Keratinocyte (primary cell): Measurements from ENCODE around the gene UTS2B. TPM values are rescaled to one million over a fixed set of nuclear protein-coding genes. Genes with fewer than 3 reads are reported as not detected.

Experiments
- DNase-seq: peaks from one replicate; pipeline ENCODE4 v3.0.0-alpha.2; 2011; ENCODE audit warnings: low read depth, missing footprints, low spot score
- FAIRE-seq: peaks from 2 replicates; lab custom pipeline; 2011; peaks lifted over from hg19 to GRCh38; lab: Jason Lieb, UNC
- H2AFZ ChIP-seq: 2 replicates; pipeline ENCODE4 v1.6.0; 2012; ENCODE audit warnings: low read length, control low read depth, inconsistent platforms; ENCODE audit not compliant: control insufficient read depth
- H3K27ac ChIP-seq: 2 replicates; pipeline ENCODE4 v1.5.1; 2011; ENCODE audit warnings: low read length; ENCODE audit not compliant: control insufficient read depth, insufficient read depth
- H3K27me3 ChIP-seq: 3 replicates; pipeline ENCODE4 v1.6.0; 2011; ENCODE audit warnings: low read length; ENCODE audit not compliant: control insufficient read depth, insufficient read depth; ENCODE audit errors: extremely low read depth
- H3K36me3 ChIP-seq, 2 experiments: 2 replicates in 1 of 2; 3 replicates in 1 of 2; pipeline ENCODE4 v1.5.1; 2011; ENCODE audit warnings: low read length in 2 of 2, mild to moderate bottlenecking in 1 of 2; ENCODE audit not compliant: control insufficient read depth in 2 of 2, insufficient read depth in 2 of 2; ENCODE audit errors: extremely low read depth in 1 of 2
- H3K4me1 ChIP-seq: 3 replicates; pipeline ENCODE4 v1.5.1; 2011; ENCODE audit warnings: low read length; ENCODE audit not compliant: control insufficient read depth, insufficient read depth; ENCODE audit errors: extremely low read depth
- H3K4me2 ChIP-seq: 3 replicates; pipeline ENCODE4 v1.6.0; 2011; ENCODE audit warnings: low read depth, low read length; ENCODE audit not compliant: control insufficient read depth, insufficient read depth; ENCODE audit errors: extremely low read depth
- H3K4me3 ChIP-seq, 3 experiments: fragments of 200-600 bp in 1 of 3; sonication (generic) in 1 of 3; 2 replicates in 2 of 3; 3 replicates in 1 of 3; pipeline ENCODE4 v1.5.1; 2011 to 2016; ENCODE audit warnings: low read length in 3 of 3, mild to moderate bottlenecking in 3 of 3, control low read depth in 2 of 3, inconsistent platforms in 1 of 3, low read depth in 1 of 3, mixed read lengths in 1 of 3, mixed run types in 1 of 3, moderate library complexity in 1 of 3; ENCODE audit not compliant: control insufficient read depth in 2 of 3, insufficient read depth in 2 of 3; ENCODE audit errors: extremely low read depth in 1 of 3
- H3K79me2 ChIP-seq: 2 replicates; pipeline ENCODE4 v1.6.0; 2012; ENCODE audit warnings: low read length; ENCODE audit not compliant: control insufficient read depth, insufficient read depth
- H3K9ac ChIP-seq: 3 replicates; pipeline ENCODE4 v1.6.0; 2011; ENCODE audit warnings: low read length; ENCODE audit not compliant: control insufficient read depth, insufficient read depth; ENCODE audit errors: extremely low read depth
- H3K9me1 ChIP-seq: 3 replicates; pipeline ENCODE4 v1.6.0; 2011; ENCODE audit warnings: low read length; ENCODE audit not compliant: control insufficient read depth, insufficient read depth; ENCODE audit errors: extremely low read depth
- H3K9me3 ChIP-seq: 2 replicates; pipeline ENCODE4 v1.5.1; 2012; ENCODE audit warnings: low read depth, low read length; ENCODE audit not compliant: control insufficient read depth
- H4K20me1 ChIP-seq: 3 replicates; pipeline ENCODE4 v1.6.0; 2011; ENCODE audit warnings: low read length; ENCODE audit not compliant: control insufficient read depth, insufficient read depth; ENCODE audit errors: extremely low read depth
- CTCF ChIP-seq, 3 experiments: IDR thresholded peaks in 1 of 3; conservative IDR thresholded peaks in 1 of 3; optimal IDR thresholded peaks in 1 of 3; 2 replicates in 2 of 3; 3 replicates in 1 of 3; pipeline versions ENCODE3 to v1.5.1; 2011; ENCODE audit warnings: low read length in 3 of 3, mild to moderate bottlenecking in 3 of 3, moderate library complexity in 2 of 3, control low read depth in 1 of 3, inconsistent platforms in 1 of 3; ENCODE audit not compliant: insufficient read depth in 2 of 3; ENCODE audit errors: extremely low read depth in 1 of 3
- EZH2 ChIP-seq: IDR thresholded peaks from one replicate; pipeline ENCODE4 v1.6.1; 2012; ENCODE audit warnings: inconsistent platforms, mild to moderate bottlenecking, low read length, moderate library complexity
- dilution Hi-C: fragments of 300-500 bp; cut with MboI; formaldehyde crosslinking; loops from one replicate; pipeline ENCODE4 v1.7.0; 2020; ENCODE audit warnings: low sequenced_read_pairs; ENCODE audit not compliant: extremely low pct_ligation_motif_present
- polyA plus RNA-seq, 5 experiments: library from polyadenylated mRNA; depleted of rRNA in 3 of 5; stranded (reverse) in 3 of 5; stranded (forward) in 1 of 5; unstranded in 1 of 5; fragments of >200 nt; gene quantifications; 1 replicate in 1 of 5; 2 replicates in 3 of 5; 3 replicates in 1 of 5; pipeline versions ENCODE4 v1.2.1 to v1.2.3, GENCODE V29; 2011 to 2012; ENCODE audit warnings: missing spikeins in 2 of 5, low read depth in 1 of 5, low replicate concordance in 1 of 5

UTS2B gene
- polyA plus RNA-seq, 1 donor (not counting 4 experiments of a cell fraction or from before 2014, with no cell fraction given), result not detected

GRCh38 chr3:191269289-191270085 is 60.8 kb downstream of the UTS2B start:
- no peak for DNase-seq
- Histone ChIP-seq H3K9ac (no peak overlapping the region), H3K79me2 (no peaks in the 10 kb centered on the region), H4K20me1 (no peaks in the 10 kb centered on the region), H3K27me3 (no peaks in the 10 kb centered on the region), H3K36me3 (no peaks in the 10 kb centered on the region), H2AFZ (no peak overlapping the region), H3K4me3 (no peak overlapping the region), H3K4me1 (no peaks in the 10 kb centered on the region), H3K27ac (no peak overlapping the region), H3K9me3 (no peaks in the 10 kb centered on the region), H3K4me2 (no peak overlapping the region), H3K9me1 (no peaks in the 10 kb centered on the region)
- no peak for TF ChIP-seq CTCF (optimal IDR thresholded peaks at IDR 0.05 in 1 of 3, IDR thresholded peaks at IDR 0.05 in 1 of 3, conservative IDR thresholded peaks at IDR 0.05 in 1 of 3; ENCODE audit: extremely low read depth in 1 of 3, insufficient read depth in 2 of 3, low read length in 3 of 3)
- TF ChIP-seq EZH2, result no peak
- dilution Hi-C loops, result no loop called here
- no peak for FAIRE-seq

- dilution Hi-C loops, result no loop called here
Observed at GRCh38 chr3:191268737-191269136, 61.6 kb downstream of the UTS2B start.

More at GRCh38 chr3:191268737-191269136, 61.6 kb downstream of the UTS2B start:
- no peaks in the 10 kb centered on the region for H4K20me1 ChIP-seq
- no peaks in the 10 kb centered on the region for H3K79me2 ChIP-seq
- H3K27ac ChIP-seq, result no peak overlapping the region
- TF ChIP-seq EZH2, result no peak
- TF ChIP-seq CTCF (optimal IDR thresholded peaks at IDR 0.05 in 1 of 3, IDR thresholded peaks at IDR 0.05 in 1 of 3, conservative IDR thresholded peaks at IDR 0.05 in 1 of 3; ENCODE audit: extremely low read depth in 1 of 3, insufficient read depth in 2 of 3, low read length in 3 of 3), result no peak
- H3K36me3 ChIP-seq, result no peaks in the 10 kb centered on the region
- no peak overlapping the region for H3K4me2 ChIP-seq
- no peak for DNase-seq
- H3K27me3 ChIP-seq, result no peaks in the 10 kb centered on the region
- no peaks in the 10 kb centered on the region for H3K4me1 ChIP-seq
- no peak overlapping the region for H3K9ac ChIP-seq
- H3K9me3 ChIP-seq, result no peaks in the 10 kb centered on the region
- H3K4me3 ChIP-seq, result no peak overlapping the region
- no peaks in the 10 kb centered on the region for H3K9me1 ChIP-seq
- H2AFZ ChIP-seq, result no peak overlapping the region
- no peak for FAIRE-seq
